Fibroblast of lung (primary cell): ENCODE measurements around the gene LASP1.

ENCODE experiments used
- CTCF ChIP-seq, 2 donors: IDR thresholded peaks in 1 of 2; conservative IDR thresholded peaks in 1 of 2; 1 replicate in 1 of 2; 2 replicates in 1 of 2; pipeline ENCODE4 v1.5.1; 2011 to 2012; ENCODE audit warnings: low read length in 2 of 2, control low read depth in 1 of 2, inconsistent platforms in 1 of 2, low read depth in 1 of 2, mild to moderate bottlenecking in 1 of 2
- EZH2 ChIP-seq: IDR thresholded peaks from 2 replicates; pipeline ENCODE4 v1.5.1; 2012; ENCODE audit warnings: low read length, control low read depth, mild to moderate bottlenecking; ENCODE audit errors: missing control alignments

DNA sequence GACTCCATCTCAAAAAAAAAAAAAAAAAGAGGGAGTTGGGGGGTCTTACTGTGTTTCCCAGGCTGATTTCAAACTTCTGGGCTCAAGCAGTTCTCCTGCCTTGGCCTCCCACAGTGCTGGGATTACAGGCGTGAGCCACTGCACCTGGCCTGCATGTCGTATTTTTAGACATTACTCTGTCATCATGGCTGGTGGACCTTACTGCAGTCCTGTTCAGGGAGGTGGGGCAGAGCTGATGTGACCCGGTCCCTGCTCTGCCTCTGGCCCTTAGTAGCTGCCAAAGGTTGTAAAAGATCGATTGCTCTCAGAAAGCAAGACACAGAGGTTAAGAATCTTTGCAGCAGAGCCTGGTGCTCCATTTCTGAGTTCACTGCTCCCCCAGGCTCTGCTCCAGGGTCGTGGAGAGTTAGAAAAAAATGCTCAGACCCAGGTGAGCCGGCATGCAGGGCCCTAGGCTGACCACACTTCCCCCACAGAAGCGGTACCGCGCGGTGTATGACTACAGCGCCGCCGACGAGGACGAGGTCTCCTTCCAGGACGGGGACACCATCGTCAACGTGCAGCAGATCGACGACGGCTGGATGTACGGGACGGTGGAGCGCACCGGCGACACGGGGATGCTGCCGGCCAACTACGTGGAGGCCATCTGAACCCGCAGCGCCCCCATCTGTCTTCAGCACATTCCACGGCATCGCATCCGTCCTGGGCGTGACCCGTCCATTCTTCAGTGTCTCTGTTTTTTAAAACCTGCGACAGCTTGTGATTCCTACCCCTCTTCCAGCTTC is 48.5 kb downstream of the LASP1 start:
- no peak for TF ChIP-seq CTCF (conservative IDR thresholded peaks at IDR 0.05 in 1 of 2, IDR thresholded peaks at IDR 0.05 in 1 of 2; ENCODE audit: low read depth in 1 of 2, low read length in 2 of 2)
- TF ChIP-seq EZH2 = no peak
